HTERT RPE-1 (cell line): ENCODE data around the gene ZIC4.

Experiments used
- in situ Hi-C: fragments of 300-500 bp; cut with MboI; formaldehyde crosslinking; loops from 4 replicates; pipeline ENCODE4 v1.14.3; 2020; ENCODE audit warnings: low sequenced_read_pairs

ZIC4 gene

DNA sequence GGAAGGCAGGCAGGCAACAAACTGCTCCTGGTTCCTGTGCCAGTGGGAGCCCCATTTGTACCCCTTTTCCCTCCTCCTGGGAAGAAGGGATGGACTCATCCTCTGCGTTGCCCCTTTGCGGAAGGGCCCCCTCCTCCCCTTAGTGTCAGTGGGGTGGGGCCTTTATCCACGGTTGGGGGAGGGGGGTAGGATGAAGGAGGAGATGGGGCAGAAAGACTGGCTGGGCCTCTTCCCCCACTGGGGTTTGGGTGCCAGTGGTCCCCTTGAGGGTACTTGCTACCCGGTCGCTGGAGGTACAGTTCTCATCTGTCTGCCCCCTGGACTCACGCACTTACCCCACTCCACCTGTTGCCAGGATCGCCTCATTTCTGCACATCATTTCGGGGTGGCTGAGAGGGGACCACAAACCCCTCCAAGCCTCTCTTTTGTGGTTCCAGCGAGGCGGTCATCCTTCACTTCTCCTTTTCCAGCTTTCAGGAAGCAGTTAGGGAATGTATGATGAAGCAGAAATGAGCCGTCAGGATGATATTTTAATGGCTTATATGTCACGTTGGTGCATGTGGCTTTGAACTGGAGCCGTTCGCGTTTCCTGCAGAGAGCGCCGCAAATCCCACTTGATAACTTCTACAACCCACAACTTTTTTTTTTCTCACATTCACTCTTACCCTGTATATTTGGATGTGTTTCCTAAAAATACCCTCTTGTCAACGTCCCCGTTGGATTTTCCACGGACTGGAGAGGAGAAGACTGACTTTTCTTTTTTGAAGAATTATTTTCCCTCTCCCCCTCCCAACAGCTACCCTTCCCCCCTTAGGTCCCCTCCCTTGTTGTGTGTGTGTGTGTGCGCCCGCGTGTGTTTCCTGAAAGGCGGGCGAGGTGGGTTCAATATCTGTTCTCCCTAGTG lies at the start of gene ZIC4:
Gene ZIC4, minus strand, starts transcription at position 516 of the 904 bp plus-strand sequence. CDS start 3,746 bp downstream, outside the sequence.
- in situ Hi-C loops = no loop called here

GRCh38 chr3:147449669-147450068 lies 43.3 kb upstream of the ZIC4 start:
- in situ Hi-C loops = no loop called here

- in situ Hi-C loops = no loop called here
Measured at GRCh38 chr3:147447224-147447623, 40.9 kb upstream of the ZIC4 start.

GRCh38 chr3:147431751-147432150 lies 25.4 kb upstream of the ZIC4 start:
- in situ Hi-C loops = no loop called here

GRCh38 chr3:147428754-147429153 lies 22.4 kb upstream of the ZIC4 start:
- in situ Hi-C loops = no loop called here

DNA sequence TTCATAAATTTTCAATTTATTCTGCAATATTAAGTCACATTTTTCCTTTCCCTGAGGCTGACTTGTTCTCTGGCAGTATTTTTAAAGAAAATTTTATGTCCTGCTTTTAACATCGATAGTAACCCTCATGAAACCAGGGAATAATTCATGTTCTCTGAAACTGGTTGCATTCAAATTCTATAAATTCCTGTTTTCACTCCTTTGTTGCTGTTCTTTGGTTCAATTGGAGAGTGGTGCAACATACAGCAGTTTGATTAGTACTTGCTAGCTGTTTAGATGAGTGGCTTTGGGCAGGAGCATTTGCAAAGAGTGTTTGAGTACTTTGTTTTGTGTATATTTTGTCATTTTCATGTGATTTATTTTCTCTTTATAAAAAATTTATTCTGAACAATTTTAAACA lies 22.0 kb upstream of the ZIC4 start:
- in situ Hi-C loops = no loop called here

DNA sequence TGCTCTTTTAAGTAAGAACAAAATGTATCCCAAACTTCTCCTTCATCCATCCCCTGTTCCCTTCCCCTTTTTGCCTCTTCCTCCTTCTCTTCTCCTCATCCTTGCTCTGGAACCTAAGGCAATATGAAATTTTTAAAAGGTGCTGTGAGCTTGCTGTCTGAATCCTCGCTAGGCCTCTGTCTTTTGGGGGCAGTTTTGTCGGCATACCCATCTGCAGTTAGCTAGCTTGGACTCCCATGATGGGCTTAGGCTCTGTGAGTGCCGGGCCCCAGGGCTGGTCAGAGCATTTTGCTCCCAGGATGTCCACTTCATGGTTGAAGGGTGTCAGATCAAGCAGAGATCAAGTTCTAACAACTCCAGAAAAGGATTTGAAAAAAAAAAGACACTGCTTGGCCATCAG lies 21.4 kb upstream of the ZIC4 start:
- in situ Hi-C loops = no loop called here

DNA sequence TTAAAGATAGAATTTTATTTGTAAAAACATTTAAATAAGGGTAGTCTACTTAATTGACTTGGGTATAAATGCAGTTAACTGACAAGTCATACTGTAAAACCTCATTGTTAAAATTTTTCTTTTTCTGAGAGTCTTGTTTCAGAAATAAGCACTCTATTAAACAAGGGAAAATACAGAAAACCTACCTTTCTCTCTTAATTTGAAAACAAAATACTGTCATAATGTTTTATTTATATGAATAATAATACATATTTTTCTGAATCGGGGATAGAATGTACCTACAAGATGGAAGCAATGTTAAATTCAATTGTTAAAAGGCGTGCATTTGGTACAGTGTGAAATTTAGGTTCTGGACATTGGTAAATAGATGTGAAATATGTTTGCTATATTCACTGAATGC lies 20.6 kb upstream of the ZIC4 start:
- in situ Hi-C loops = no loop called here

DNA sequence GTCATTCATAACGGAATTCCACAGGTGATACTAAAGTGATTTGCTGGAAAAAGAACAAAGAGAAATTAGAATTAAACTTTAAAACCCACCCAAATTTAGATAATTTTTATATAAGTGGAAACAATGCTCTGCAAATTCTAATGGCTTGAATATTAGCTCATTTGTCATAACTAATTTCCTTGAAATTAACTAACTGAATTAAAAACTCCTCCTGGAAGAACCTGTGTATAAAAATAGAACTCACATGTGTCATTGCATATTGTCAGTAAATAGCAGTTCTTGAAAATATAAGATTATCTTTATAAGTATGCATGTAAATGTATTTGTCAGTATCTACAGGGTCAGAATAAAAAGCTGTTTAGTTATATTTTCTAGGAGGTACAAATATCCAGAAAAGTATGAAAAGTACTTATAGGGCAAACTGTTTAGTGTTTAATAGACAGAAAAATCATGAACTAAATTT lies 19.1 kb upstream of the ZIC4 start:
- in situ Hi-C loops = no loop called here

DNA sequence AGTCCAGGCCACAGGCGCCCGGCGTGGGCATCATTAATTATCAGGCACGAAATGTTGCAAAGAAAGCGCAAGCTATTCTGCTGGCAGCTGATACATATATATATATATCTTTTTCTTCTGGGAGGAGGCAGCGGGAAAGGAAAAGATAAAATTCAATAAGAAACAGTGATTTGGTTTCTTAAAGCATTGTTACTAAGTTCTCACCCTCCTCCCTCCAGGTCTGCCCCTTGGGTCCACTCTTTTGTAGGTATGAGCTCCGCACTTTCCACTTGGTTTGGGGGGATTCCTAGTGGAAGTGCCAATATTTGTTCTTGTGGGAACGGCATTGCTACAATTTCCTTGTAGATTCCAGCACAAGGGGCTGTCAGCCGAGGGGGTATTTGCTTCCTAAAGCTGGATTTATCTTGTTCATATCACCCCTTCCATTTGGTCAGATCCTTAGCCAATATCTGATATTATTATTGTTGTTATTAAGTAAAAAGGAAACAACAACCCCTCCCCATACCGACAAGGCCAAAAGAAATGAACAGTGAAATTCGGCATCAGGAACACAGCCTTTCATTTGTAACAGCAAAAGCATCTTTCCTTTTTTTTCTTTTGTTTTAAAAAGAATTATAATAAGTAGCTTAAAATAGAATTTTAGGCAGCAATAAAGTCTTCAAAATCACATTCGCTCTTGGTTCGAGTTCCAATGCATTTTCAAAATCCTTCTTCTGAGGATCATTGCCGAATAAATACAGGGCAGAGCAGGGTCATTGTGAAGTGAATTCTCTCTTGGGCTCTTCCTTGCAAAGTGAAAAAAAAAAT lies 18.4 kb upstream of the ZIC4 start:
- in situ Hi-C loops = no loop called here

- in situ Hi-C loops = no loop called here
Measured at GRCh38 chr3:147423798-147424580, 17.6 kb upstream of the ZIC4 start.

- in situ Hi-C loops = no loop called here
Measured at GRCh38 chr3:147423537-147423797, 17.1 kb upstream of the ZIC4 start.

DNA sequence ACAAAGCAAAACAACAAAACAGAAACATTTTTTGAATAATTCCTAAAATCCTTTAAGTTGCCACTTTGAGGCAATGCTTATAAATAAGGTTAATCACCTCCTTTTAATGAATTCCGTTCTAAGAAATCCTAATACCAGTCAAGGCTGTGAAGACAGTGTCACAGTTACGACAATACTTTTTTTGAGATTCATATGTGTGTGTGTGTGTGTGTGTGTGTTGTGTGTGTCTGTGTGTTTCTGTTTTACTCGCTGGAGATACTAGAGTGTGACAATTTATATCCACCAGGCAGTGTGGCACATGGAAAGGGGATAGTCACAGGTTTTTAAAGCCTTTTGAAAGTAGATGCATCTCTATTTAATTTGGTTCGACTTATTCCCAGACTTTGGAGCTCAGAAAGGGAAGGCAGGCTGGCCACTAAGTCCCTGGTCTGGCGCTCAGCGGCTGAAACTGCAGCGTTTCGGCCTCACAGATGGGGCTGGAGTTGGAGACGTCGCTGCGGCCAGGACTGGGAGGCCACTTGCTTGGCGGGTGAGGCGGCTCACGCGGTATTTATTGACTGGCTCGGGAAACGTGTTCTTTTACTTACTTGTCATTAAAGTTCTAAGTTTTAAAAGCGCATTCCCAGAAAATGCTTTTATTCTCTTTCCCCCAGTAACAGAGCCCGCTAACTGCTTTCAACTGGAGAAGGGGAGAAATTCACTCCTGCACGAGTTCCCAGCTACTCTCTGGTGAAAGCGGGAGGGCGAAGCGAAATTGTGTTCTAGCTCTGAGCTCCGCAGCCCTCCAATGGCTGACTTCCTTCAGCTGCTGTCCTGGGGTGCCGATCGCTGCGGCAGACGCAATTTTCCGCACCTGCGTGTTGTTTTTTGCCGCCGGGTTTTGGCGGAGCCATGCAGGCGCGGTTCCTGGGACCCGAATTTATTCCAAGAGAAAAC lies 16.5 kb upstream of the ZIC4 start:
- in situ Hi-C loops = no loop called here

DNA sequence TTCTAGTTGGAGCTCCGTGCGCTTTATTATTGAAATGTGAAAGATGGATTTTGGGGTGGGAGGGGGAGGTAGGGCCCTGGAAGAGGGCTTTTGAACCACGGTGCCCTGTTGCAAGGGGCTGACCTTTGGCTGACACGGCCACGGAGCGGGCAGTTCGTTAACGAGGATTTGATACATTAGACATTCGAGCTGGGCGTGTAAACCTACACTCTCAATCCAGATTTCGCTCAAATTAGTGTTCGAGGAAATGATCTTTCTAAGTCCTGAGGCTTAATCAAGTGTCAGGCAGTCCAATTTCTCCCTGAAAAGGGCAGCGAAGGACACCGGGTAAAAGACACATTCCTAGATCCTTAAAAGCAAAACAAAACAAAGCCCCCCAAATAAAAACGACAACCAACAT lies 15.9 kb upstream of the ZIC4 start:
- in situ Hi-C loops = no loop called here

DNA sequence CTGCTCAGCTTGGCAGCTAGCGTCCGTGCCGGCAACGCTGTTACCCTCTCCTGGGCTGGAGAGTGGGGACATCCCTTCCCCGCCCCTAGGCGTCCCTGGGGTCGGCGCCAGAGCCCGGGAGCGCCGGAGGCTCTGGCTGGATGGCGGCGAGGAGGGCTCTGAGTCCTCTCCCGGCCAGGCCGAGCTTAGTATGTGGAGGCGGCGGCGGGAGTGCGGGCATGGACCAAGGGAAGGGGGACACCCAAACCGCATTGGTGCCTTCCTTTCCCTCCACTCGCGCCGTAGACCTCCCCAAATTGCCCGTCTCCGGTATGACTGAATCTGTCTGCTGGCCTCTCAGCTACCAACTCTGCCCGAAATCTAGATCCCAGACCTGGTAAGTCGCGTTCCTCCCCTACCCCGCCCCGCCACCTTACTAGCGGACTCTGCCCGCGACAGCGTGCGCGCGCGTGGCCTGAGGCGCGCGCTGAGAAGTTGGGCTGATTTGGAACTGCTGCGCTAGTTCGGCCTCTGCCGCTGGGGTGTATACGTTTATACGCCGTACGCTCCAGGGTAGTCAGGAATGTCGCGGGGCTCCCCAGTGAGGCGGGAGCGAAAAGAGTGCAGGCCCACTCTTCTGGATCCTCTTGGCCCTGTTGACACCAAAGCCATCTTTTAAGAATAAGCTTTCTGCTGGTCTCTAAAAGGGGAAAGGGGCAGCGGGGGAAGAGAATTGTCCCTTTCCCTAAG lies 15.0 kb upstream of the ZIC4 start:
- in situ Hi-C loops = no loop called here

DNA sequence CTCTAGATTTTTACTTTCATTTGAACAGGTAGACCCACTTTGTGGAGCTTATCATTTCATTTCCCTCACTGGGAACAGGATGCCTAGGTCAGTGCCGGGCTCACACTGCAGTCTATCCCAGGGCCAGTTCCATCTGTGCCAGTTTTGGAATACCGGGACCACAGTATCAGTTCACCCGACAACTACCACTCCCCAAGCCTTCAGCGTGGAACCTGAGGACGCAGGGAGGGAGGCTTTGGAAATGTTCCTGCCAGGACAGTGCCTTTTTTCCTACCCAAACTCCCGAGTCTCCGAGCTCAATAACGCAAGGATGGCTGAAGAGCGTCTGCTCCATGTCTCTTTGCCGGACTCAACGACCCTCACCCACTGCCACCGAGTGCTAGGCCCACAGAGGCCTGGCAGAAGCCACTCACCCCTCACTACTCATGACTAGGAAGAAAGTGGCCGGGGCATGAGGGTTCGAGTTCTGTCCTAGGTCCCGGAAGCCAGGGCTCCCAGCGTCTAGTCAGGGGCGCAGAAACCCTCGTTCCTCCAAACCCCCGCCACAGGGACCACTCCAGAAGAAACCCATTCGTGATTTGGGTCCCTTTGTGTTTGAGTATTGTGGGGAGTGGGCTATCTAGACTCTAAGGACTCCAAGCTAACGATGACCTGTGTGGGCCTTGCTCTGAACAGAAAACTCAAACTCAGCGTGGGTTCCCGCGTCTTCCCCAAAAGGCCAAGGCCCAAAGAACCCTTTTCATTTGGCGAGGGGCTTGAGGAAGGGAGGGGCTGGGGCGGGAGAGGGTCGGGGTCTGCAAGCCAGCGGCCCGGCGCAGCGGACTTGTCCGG lies 14.2 kb upstream of the ZIC4 start:
- in situ Hi-C loops = no loop called here

DNA sequence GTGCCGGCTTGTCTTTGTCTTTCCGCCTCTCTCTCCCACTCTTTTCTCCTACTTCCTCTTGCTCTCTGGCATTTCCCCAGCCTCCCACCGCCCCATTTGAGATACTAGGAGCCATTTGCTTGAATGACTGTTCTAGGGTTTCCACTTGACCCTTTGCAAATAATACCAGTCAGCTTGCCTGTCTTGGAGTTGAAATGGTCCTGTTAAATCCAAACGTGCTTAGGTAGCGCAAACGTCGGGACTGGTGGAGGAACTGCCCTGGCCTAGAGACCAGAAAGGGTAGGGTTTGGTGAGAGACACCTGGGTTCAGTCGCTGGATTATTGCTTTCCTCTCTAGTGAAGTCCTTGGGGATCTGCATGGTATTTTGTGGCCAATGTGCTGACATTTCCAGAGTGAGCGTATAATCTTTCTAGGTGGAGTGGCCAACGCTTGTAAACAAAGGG lies 13.5 kb upstream of the ZIC4 start:
- in situ Hi-C loops = no loop called here

- in situ Hi-C loops = no loop called here
Measured at GRCh38 chr3:147418808-147419701, 12.7 kb upstream of the ZIC4 start.
